ENCODE data around the gene SNX24. TPM values are rescaled to one million over a fixed set of nuclear protein-coding genes. Genes with fewer than 3 reads are reported as not detected.
A peak's percentile ranks its signal among the peaks of the same experiment; 100 is the strongest.
"Not testable (repeated sequence)": the region's sequence is repeated elsewhere in the genome, so short reads cannot be mapped to it uniquely, and the experiment has no call there.

Gene SNX24
- total RNA-seq, 1 donor from 2014 or later, result 12.7 TPM

DNA sequence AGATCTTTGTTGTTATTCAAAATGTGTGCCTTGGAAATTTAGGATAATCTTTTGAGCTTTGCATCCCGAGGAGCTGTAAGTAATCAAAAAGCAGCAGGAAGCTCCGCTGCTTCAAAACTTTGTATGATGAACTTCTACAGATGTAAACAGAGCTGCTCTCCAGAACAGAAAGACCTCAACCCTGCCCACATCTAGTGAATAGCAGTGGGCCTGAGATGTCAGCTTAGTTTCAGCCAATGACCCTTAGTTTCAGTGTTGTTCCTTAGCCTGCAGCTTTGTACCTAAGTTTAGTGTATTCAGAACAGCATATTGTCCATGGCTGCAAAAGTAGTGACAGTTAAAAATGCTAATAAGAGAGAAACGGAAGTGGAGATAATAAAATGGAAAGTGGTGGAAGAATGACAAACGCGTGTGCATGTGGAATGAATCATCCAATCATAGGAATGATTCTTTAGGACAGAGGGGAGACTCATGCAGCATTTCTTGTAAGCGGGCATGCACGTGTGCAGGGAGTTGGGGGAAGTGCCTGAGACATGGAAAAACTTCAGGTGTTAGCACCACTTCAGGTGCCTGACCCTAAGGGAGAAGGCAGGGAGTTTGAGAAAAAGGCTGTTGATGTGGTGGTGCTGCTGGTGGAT is 24.9 kb downstream of the SNX24 start:
- no peak for DNase-seq (ENCODE audit: low read depth)

DNA sequence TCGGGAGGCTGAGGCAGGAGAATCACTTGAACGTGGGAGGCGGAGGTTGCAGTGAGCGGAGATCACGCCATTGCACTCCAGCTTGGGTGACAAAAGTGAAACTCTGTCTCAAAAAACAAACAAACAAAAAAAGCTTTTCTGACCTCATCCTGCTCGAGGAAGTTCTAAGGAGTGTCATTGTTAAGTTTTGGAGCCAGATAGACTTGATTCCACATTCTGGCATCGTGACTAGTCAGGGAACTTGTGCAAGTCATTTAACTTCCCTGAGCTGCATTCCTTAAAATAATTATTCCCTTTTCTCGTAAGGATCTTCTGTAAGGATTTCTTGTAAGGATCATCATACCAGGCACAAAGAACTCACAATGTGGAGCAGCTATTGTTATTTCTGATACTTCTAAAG is 26.2 kb downstream of the SNX24 start:
- DNase-seq (ENCODE audit: low read depth), result no peak

DNA sequence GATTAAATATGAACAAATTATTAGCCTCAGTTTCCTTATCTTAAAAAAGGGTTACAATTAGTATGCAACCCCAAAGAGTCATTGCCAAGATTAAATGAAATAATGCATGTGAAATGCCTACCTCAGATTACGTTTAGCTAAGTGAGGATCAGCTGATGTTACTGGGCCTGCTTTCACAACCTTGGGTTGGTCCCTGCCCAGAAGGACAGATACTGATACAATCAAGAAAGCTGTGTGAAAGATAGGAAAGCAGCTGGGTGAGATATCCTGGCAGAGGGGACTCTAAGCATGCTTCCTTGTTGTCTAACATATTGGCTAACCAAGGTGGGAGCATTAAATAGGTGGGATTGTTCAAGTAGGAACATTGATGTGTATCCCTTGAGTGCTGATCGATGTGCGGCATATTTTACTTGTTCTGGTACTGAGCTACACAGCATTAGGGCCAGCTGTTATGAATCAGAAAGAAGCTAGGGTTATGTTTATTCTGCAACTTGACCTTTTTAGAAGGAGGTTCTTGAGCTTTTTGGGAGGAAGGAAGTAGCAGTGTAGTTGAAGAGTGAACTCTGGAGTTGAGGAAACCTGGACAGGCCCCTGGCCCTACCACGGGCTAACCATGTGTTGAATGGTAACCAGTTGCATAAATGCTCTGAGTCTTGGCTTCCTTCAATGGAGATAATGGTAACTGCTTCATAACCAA is 28.9 kb downstream of the SNX24 start:
- no peak for DNase-seq (ENCODE audit: low read depth)

- DNase-seq (ENCODE audit: low read depth), result no peak
These were observed 32.1 kb downstream of the SNX24 start for GRCh38 chr5:122877518-122877917.

GRCh38 chr5:122879076-122879475 is 33.7 kb downstream of the SNX24 start:
- DNase-seq (ENCODE audit: low read depth), result no peak

DNA sequence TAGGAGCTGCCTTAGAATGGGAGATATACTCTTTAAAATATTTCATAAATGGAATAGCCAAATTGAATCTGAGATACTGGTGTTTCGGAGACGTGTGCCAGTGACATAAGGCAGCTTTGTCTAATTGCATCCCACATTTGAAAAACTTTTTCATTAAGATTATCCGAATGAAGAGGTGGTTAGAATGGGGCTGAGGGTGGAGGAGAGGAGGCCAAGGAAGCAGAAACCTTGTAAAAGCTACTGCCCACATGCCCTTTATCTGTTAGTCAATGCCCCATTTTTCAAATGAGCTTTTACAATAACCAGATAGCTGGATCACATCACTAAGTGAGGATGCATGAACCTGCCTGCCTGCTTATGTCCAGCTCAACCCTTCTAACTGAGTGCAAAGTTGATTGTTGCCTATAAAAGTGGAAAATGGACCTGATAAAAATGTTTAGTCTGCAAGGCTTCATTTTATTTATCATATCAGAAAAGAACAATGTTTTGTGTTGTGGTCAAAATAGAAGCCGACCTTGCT is 34.8 kb downstream of the SNX24 start:
- DNase-seq (ENCODE audit: low read depth), result no peak

DNA sequence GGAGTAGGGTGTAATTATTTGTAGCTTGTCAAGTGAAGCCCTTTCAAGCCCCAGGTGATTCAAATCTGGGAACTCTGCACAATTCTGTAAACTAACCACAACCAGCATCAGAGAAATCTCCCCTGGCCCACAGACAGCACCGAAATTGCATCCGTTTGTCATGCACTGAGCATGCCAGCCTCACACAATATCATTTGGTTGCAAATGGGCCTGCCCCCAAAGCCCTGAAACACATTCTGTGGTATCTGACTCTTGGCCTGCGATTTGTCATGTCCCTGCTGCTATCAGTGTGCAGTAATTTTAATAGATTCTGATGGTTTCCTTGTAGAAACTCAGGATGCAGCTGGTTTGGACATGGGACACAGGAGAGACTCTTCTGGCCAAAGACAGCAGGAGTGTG is 35.3 kb downstream of the SNX24 start:
- peak; percentile 85 for DNase-seq (ENCODE audit: low read depth)

DNA sequence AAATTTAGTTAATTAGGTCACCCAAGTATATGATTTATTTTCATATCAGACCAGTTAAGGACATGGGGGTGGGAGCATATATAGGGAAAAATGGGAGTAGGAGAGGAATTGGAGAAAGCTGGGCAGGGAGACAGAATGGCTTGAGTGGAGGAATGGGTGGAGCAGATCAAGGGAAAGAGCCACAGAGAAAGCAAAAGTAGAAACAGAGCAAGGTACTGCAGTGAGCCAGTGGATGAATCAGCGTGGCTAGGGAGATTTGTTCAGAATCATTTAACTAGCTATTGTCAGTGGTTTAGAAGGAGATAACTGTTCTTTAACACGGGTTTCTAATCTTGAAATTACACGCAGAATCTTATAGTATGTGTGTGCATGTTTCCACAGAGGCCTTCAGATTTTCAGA is 37.4 kb downstream of the SNX24 start:
- peak; percentile 26 for DNase-seq (ENCODE audit: low read depth)

- DNase-seq (ENCODE audit: low read depth), result no peak
These were observed 39.7 kb downstream of the SNX24 start for GRCh38 chr5:122885045-122885517.

DNA sequence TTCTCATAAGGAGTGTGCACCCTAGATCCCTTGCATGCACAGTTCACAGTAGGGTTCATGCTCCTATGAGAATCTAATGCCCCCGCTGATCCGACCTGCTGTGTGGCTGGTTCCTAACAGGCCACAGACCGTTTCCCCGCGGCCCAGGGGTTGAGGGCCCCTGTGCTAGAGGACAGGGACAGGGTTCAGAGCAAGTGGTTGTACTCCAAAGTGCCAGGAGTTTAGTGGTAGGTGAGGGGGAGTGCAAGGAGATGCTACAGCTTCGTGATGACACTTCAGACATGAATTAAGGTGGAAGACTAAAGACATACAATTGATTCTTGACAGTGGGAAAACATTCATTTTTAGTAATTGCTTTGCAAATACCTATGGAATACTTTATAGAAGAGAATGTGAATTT is 40.5 kb downstream of the SNX24 start:
- no peak for DNase-seq (ENCODE audit: low read depth)

- no peak for DNase-seq (ENCODE audit: low read depth)
These were observed 49.7 kb downstream of the SNX24 start for GRCh38 chr5:122895141-122895540.

- peak; percentile 51 for DNase-seq (ENCODE audit: low read depth)
These were observed 51.3 kb downstream of the SNX24 start for GRCh38 chr5:122896598-122897282.

DNA sequence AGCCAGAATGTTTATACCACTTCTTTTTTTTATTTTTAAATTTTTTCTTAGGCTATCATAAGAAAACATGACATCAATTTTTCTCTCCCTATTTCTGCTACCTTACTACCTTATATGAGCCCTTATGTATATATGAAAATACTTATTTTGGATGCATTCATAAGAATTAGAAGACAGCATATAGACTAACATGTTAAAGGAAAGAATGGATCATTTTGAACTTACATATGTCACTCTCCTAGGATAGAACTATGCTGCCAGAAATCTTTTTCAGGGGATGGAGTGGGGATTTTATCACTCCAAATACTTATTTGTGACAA is 51.8 kb downstream of the SNX24 start:
- DNase-seq (ENCODE audit: low read depth), result no peak

DNA sequence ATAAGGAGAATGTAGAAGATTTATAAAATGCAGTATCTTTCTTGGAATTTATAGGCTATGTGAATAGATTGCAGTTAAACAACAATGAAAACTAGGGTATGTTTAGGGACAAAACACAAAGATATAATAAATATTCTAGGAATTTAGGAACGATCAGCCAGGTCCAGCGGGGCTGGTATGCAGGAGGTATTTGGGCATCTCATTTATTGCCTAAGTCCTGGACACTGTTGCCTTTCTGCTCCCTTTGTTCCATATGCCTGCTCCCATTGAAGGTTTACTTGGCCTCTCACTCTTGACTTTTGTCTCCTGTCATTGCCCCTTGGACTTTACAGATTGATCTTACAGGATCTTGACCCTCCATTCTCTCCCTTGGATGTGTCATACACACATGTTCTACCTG is 55.9 kb downstream of the SNX24 start:
- DNase-seq (ENCODE audit: low read depth), result no peak

DNA sequence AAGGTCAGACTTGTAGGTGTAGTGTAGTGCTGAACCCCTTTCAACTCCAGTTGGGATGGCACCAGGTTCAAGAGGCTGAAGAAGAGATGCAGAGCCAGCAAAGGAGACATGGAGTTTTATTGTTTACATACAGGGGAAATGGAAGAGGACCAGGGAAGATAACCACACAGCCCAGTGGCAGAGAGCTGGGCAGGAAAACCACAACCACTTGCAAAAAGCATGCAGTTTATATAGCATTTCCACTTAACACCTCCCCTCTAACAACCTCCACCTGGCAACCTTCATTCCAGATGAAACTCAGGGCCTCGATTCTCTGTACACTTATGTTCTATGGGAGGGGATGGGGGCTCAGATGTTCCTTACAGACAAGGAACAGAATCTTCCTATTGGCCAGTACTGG is 56.9 kb downstream of the SNX24 start:
- DNase-seq (ENCODE audit: low read depth), result no peak

GRCh38 chr5:122906768-122907167 is 61.4 kb downstream of the SNX24 start:
- DNase-seq (ENCODE audit: low read depth), result peak; percentile 18

DNA sequence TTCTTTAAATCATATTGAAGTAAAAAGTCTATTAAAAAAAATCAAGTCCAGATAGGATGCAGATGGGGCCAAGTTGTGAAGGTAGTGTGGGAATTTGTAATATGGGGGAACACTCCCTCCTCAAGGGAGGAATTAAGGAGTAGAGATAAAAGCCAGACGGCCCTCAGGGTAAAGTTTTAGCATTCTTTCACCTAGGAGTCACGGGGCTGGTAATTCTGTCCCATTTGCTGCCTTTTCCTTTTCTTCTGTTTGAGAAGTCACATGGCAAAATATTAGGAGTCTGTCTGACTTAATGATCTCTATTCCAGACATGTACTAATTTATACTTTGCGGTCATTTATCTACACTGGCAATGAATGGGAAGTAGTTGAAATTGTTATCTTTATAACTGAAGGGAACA is 61.9 kb downstream of the SNX24 start:
- DNase-seq (ENCODE audit: low read depth), result no peak

- no peak for DNase-seq (ENCODE audit: low read depth)
These were observed 62.7 kb downstream of the SNX24 start for GRCh38 chr5:122908108-122908507.

DNA sequence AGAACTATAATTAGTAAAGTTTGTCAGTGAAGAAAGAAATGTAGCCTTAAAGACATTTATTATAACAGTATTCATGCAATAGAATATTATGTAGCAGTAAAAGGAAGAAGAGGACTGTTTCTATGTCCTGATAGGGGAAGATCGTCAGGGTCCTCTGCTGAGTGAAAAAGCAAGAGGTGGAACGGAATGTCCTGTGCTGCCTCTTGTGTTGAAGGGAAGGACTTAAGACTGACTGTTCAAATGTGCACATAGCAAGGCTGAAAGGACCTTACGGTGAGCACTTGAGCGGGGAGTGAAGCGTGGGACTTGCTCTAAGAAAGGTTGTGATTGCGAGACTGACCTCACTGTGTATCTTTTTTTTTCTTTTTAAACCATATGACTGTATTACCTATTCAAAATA is 63.2 kb downstream of the SNX24 start:
- no peak for DNase-seq (ENCODE audit: low read depth)

DNA sequence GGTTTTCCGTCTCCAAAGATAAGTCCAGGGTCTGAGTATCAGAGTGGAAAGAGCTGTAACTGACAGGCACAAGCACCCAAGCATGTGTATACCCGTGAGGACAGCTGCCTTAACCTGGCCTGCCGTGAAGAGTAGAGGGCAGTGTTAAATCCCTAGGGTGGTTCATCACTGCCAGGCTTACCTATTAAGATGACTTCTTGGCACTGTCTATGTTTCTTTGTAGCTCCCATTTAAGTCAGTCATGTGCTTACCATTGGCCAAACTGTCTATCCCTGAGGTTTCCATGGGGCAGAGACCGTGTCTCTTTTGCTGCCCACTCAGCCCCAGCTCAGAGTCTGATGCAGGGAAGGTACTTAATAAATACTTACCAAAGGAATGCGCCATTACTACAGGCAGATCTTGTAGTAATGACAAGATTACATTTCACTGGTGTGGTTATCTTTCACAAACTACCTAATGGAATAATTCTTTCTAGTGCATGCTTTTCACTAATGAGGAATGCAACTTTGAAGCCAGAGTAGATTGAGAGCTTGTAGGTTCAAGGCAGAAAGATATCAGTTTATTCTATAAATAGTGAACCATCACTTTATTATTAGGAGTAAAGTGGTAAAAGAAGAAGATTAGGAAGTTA is 64.2 kb downstream of the SNX24 start:
- no peak for DNase-seq (ENCODE audit: low read depth)

GRCh38 chr5:122913436-122913835 is 68.0 kb downstream of the SNX24 start:
- not testable (repeated sequence) for DNase-seq (ENCODE audit: low read depth)

All from myocyte (in vitro differentiated cells).